ENCODE data around the gene NARF.

NARF gene

GRCh38 chr17:82433560-82434215, 24.9 kb upstream of the NARF start:
- no peak for DNase-seq (ENCODE audit: low read depth)
- no peak for TF ChIP-seq CTCF (IDR thresholded peaks at IDR 0.05; ENCODE audit: low read depth, low read length, missing control alignments)
- H3K4me3 ChIP-seq (ENCODE audit: low read depth, low read length): no peak overlapping the region
- in situ Hi-C loops (cut with HindIII; ENCODE audit: low sequenced_read_pairs): no loop called here

GRCh38 chr17:82434216-82434565, 24.4 kb upstream of the NARF start:
- TF ChIP-seq CTCF (IDR thresholded peaks at IDR 0.05; ENCODE audit: low read depth, low read length, missing control alignments): no peak
- DNase-seq (ENCODE audit: low read depth): no peak
- H3K4me3 ChIP-seq (ENCODE audit: low read depth, low read length): no peak overlapping the region
- in situ Hi-C loops (cut with HindIII; ENCODE audit: low sequenced_read_pairs): no loop called here

GRCh38 chr17:82435103-82435502, 23.4 kb upstream of the NARF start:
- in situ Hi-C loops (cut with HindIII; ENCODE audit: low sequenced_read_pairs): no loop called here
- DNase-seq (ENCODE audit: low read depth): no peak
- TF ChIP-seq CTCF (IDR thresholded peaks at IDR 0.05; ENCODE audit: low read depth, low read length, missing control alignments): no peak
- no peak overlapping the region for H3K4me3 ChIP-seq (ENCODE audit: low read depth, low read length)

GRCh38 chr17:82435601-82436583, 22.6 kb upstream of the NARF start:
- DNase-seq (ENCODE audit: low read depth): no peak
- TF ChIP-seq CTCF (IDR thresholded peaks at IDR 0.05; ENCODE audit: low read depth, low read length, missing control alignments): no peak
- no peak overlapping the region for H3K4me3 ChIP-seq (ENCODE audit: low read depth, low read length)
- in situ Hi-C loops (cut with HindIII; ENCODE audit: low sequenced_read_pairs): no loop called here

- no peak overlapping the region for H3K4me3 ChIP-seq (ENCODE audit: low read depth, low read length)
- in situ Hi-C loops (cut with HindIII; ENCODE audit: low sequenced_read_pairs): no loop called here
- no peak for TF ChIP-seq CTCF (IDR thresholded peaks at IDR 0.05; ENCODE audit: low read depth, low read length, missing control alignments)
- no peak for DNase-seq (ENCODE audit: low read depth)
Measured at GRCh38 chr17:82436601-82437324, 21.8 kb upstream of the NARF start.

- no peak for DNase-seq (ENCODE audit: low read depth)
- H3K4me3 ChIP-seq (ENCODE audit: low read depth, low read length): no peak overlapping the region
- in situ Hi-C loops (cut with HindIII; ENCODE audit: low sequenced_read_pairs): no loop called here
- TF ChIP-seq CTCF (IDR thresholded peaks at IDR 0.05; ENCODE audit: low read depth, low read length, missing control alignments): no peak
Measured at GRCh38 chr17:82437325-82437668, 21.2 kb upstream of the NARF start.
